NCI-H2107 treated with DMSO at 0.1 percent for 48 hours (cell line): ENCODE measurements around the gene KLK2.
A peak's percentile ranks its signal among the peaks of the same experiment; 100 is the strongest.

Source experiments
- DNase-seq: peaks from one replicate; lab custom pipeline; 2025; ENCODE audit not compliant: unreplicated experiment; lab: John Stamatoyannopoulos, UW

KLK2 gene

DNA sequence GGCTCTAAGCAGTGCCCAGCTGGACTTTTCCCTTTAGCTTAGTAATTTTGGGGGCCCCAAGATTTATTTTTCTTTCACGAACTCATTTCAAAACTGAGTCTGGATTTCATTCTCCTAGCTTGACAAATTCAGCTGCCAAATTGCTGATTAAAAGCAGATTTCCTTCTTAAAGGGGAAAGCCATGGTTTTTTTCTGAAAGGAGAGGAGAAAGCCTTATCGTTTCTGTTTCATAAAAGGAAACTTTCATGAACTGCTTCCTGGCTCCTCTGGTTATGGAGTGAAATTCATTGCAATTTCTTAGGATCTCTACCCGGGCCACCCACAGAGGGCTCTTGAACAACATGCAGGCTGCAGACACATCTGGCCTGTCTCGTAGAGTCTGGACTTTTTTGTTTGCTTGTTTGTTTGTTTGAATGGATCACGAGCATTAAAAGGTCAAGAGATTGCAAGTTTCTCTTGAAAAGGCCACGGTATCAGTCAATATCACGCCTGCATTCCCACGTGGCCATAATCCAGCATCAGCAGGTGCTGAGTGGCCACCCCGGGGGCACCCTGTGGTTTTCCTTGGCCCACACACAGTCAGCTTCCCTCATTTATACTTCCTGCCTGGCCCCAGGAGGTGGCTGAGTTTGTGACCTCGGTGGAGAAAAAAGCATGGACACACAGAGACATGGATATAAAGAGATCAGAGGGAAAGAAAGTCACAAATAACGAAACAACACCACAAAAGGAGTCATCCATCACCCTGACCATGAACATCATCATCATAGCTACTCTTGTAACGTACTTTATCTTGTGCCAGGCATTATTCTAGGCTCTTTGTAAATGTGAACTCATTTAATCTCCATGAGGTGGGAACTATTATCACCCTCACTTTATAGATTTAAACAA lies 48.4 kb downstream of the KLK2 start:
- no peak for DNase-seq

DNA sequence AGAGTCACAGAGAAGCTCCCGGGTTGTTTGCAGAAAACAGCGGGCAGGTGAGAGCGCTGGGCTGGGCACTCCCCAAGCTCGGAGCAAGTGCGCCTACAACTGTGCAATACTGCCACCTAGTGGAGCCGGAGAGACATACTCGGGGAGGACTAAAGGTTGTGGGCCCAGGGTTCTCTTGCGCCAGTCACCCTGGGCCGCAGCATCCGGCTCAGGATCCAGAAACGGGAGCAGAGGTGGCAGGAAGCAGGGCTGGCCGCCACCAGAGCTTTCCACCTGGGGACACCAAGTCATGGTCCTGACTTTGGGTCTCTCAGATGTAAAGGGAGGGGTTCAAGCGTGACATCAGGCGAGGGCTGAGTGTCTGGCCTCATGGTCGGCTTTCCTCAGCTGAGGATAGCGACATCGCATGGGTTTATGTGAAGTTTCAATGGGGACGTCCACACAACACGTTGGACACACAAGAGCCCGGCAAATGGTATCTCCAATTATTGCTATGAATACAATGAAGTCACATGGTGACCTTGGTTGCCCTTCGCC lies 49.1 kb downstream of the KLK2 start:
- peak; percentile 90 for DNase-seq

DNA sequence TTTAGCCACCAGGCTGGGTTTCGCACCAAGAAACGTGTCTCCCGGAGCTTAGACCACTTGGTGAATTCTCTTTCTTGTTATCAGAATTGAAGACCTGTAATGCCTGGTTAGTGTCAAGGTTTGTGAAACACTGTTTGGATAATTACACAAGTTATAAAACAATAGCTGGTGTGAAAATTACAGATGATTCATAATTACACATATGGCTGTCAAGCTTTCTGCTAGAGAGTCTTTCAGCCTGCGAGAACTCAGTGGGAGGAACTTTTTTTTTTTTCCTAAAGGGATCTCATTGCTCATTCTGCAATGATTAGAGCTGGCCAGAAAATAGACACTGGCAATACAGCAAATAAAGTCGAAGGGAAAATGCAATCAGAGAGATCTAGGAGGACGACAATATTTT lies 51.3 kb downstream of the KLK2 start:
- DNase-seq: no peak

DNA sequence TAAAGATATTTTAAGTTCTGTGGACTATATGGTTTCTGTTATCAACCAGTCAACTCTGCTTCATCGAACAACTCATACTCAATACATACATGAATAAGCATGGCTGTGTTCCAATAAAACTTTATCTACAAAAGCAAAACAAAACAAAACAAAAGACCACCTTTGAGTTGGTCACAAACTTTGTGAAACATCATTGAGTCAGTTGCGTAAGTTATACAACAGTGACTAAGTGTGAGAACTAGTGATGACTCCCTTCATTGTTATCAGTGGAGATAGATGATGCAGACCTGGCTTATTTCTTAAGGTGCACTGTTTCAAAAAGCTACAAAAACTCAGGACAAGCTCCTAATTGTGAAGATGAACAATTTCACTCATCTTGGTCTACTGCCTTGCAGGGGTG lies 52.5 kb downstream of the KLK2 start:
- DNase-seq: no peak

DNA sequence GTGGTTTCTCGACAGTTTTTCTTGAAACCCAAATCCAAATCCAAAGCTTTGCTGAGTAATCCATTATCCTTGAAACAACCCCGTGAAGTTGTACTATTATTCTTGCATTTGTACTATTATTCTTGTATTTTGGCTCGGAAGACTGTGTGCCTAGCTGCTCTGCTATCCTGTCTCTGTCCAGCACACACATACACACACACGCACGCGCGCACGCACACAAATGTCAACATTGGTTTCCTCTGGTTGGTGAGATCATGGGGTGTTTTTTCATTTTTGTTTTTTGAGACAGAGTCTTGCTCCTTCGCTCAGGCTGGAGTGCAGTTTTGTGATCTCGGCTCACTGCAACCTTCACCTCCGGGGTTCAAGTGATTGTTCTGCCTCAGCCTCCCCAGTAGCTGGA lies 52.9 kb downstream of the KLK2 start:
- no peak for DNase-seq

DNA sequence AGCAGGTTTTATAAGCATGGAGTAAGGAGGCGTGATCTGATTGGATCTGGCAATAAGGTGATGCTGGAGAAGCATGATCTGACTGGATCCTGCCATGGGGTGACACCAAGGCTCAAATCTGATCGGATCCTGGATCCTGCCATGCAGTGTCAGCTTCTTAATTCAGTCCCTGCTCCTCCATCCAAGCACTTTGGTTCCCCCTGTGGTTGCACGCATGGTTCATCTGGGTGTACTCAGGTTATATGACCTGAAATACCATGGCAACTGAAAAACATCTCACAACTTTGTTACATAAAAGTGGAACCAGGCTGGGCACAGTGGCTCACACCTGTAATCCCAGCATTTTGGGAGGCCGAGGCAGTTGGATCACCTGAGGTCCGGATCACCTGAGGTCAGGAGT lies 55.6 kb downstream of the KLK2 start:
- DNase-seq: no peak
